Testis (tissue), 2 donors: ENCODE measurements around the gene SELENOI.

ENCODE experiments used
- CTCF ChIP-seq, 3 experiments: fragments of 450-650 bp in 2 of 3; fragments of 200-600 bp in 1 of 3; sonication (generic) in 1 of 3; IDR thresholded peaks; one replicate each; pipeline ENCODE4 v1.5.1; 2016 to 2019; ENCODE audit warnings: antibody characterized with exemption in 3 of 3, mild to moderate bottlenecking in 2 of 3, moderate library complexity in 1 of 3
- POLR2A ChIP-seq: fragments of 450-650 bp; IDR thresholded peaks from one replicate; pipeline ENCODE4 v1.6.1; 2017; ENCODE audit warnings: antibody characterized with exemption, mild to moderate bottlenecking, moderate library complexity

DNA sequence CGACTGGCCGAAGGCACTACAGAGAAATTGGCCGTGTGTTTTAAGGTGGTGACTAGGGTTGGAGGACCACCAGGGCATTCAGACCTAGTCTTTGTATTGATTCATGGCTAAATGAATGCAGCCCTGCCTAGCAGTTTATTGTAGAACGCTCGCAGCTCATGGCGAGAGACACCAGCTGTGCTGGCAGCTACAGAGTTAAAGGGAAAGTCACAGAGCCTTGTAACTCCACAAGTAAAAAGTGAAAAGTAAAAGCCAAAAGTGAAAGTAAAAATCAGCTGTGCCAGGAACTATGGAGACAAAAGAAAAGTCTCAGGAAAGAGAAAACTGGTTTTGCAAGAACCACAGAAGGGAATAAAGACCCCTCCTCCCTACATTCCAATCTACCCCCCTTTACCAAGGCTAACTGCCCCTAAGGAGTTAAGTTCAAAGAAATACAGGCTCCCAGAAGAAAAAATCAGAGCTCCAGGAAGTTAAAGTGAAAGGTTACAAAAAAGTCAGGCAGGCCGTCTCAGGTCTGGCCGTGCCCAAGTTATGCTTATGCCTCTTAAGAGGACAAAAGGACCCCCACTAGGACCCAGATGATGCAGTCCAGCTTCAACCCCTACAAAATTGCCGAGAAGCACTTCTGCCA is 46.4 kb upstream of the SELENOI start:
- TF ChIP-seq CTCF (IDR thresholded peaks at IDR 0.05) (no peak), POLR2A (no peak)
